HCT116 (cell line): ENCODE data around the gene SPG11.

Source experiments
- ATF3 ChIP-seq: IDR thresholded peaks from 2 replicates; pipeline ENCODE4 v1.6.1; 2012
- CTCF ChIP-seq, 3 experiments: fragments of 200-600 bp in 1 of 3; sonication (generic) in 1 of 3; IDR thresholded peaks in 2 of 3; conservative IDR thresholded peaks in 1 of 3; 2 replicates each; pipeline ENCODE4 v1.5.1; 2012 to 2017; ENCODE audit warnings: low read depth in 2 of 3, low read length in 2 of 3, antibody characterized with exemption in 1 of 3, borderline replicate concordance in 1 of 3, control low read depth in 1 of 3, mild to moderate bottlenecking in 1 of 3, mixed read lengths in 1 of 3, mixed run types in 1 of 3, moderate library complexity in 1 of 3; ENCODE audit not compliant: insufficient read depth in 1 of 3
- EZH2phosphoT487 ChIP-seq: fragments of 200-600 bp; IDR thresholded peaks from 2 replicates; pipeline ENCODE4 v1.6.1; 2018; ENCODE audit warnings: antibody characterized with exemption, borderline replicate concordance
- POLR2A ChIP-seq: IDR thresholded peaks from 2 replicates; pipeline ENCODE4 v1.7.0; 2011; ENCODE audit warnings: borderline replicate concordance; ENCODE audit not compliant: insufficient read depth, insufficient read length; ENCODE audit errors: extremely low read depth
- YY1 ChIP-seq: IDR thresholded peaks from 2 replicates; pipeline ENCODE4 v1.6.1; 2011; ENCODE audit warnings: low read length, low read depth, moderate library complexity, mild to moderate bottlenecking; ENCODE audit not compliant: insufficient replicate concordance; ENCODE audit errors: extremely low read depth

GRCh38 chr15:44710236-44711095 is 47.0 kb upstream of the SPG11 start:
- no peak for TF ChIP-seq POLR2A
- no peak for TF ChIP-seq ATF3
- TF ChIP-seq CTCF (IDR thresholded peaks at IDR 0.05 in 2 of 3, conservative IDR thresholded peaks at IDR 0.05 in 1 of 3; ENCODE audit: borderline replicate concordance in 1 of 3, insufficient read depth in 1 of 3, low read depth in 2 of 3, low read length in 2 of 3), result peak; percentile 23 to 54 (median 38); a peak in 4 of 6 replicates
- no peak for TF ChIP-seq EZH2phosphoT487
- no peak for TF ChIP-seq YY1
